WTC11 (cell line): ENCODE results near the gene ZBTB11.

ENCODE experiments used
- ATF6 ChIP-seq: sonication (generic); formaldehyde crosslinking; IDR thresholded peaks from 2 replicates; pipeline ENCODE4 v1.8.1; 2023; ENCODE audit warnings: mild to moderate bottlenecking, missing genetic modification reagents
- CBFB ChIP-seq: sonication (generic); formaldehyde crosslinking; IDR thresholded peaks from 2 replicates; pipeline ENCODE4 v1.8.1; 2022; ENCODE audit warnings: mild to moderate bottlenecking, low read depth, missing genetic modification reagents
- NFYB ChIP-seq: sonication (generic); formaldehyde crosslinking; conservative IDR thresholded peaks from 2 replicates; pipeline ENCODE4 v1.8.0; 2022; ENCODE audit warnings: low read depth, missing genetic modification reagents
- NR2C2 ChIP-seq: sonication (generic); formaldehyde crosslinking; IDR thresholded peaks from 2 replicates; pipeline ENCODE4 v1.8.0; 2022; ENCODE audit warnings: mild to moderate bottlenecking, missing genetic modification reagents
- SMAD4 ChIP-seq: sonication (generic); formaldehyde crosslinking; IDR thresholded peaks from 2 replicates; pipeline ENCODE4 v1.8.0; 2022; ENCODE audit warnings: mild to moderate bottlenecking, missing genetic modification reagents
- SP1 ChIP-seq: sonication (generic); formaldehyde crosslinking; conservative IDR thresholded peaks from 2 replicates; pipeline ENCODE4 v1.8.1; 2022; ENCODE audit warnings: missing genetic modification reagents
- TCF7 ChIP-seq: sonication (generic); formaldehyde crosslinking; IDR thresholded peaks from 2 replicates; pipeline ENCODE4 v1.8.0; 2022; ENCODE audit warnings: mild to moderate bottlenecking, low read depth, missing genetic modification reagents, moderate library complexity
- TF ChIP-seq, protein P1 (sequence below): fragments of 200-600 bp; IDR thresholded peaks from 2 replicates; pipeline ENCODE4 v1.8.0; 2022; ENCODE audit warnings: antibody characterized with exemption
- TF ChIP-seq, protein P2 (sequence below): sonication (generic); formaldehyde crosslinking; IDR thresholded peaks from 2 replicates; pipeline ENCODE4 v1.8.0; 2022; ENCODE audit warnings: mild to moderate bottlenecking, missing genetic modification reagents
- TF ChIP-seq, protein P3 (sequence below): sonication (generic); formaldehyde crosslinking; IDR thresholded peaks from 2 replicates; pipeline ENCODE4 v1.8.1; 2023; ENCODE audit warnings: mild to moderate bottlenecking, missing genetic modification reagents, moderate library complexity

- TF ChIP-seq, protein P1, sequence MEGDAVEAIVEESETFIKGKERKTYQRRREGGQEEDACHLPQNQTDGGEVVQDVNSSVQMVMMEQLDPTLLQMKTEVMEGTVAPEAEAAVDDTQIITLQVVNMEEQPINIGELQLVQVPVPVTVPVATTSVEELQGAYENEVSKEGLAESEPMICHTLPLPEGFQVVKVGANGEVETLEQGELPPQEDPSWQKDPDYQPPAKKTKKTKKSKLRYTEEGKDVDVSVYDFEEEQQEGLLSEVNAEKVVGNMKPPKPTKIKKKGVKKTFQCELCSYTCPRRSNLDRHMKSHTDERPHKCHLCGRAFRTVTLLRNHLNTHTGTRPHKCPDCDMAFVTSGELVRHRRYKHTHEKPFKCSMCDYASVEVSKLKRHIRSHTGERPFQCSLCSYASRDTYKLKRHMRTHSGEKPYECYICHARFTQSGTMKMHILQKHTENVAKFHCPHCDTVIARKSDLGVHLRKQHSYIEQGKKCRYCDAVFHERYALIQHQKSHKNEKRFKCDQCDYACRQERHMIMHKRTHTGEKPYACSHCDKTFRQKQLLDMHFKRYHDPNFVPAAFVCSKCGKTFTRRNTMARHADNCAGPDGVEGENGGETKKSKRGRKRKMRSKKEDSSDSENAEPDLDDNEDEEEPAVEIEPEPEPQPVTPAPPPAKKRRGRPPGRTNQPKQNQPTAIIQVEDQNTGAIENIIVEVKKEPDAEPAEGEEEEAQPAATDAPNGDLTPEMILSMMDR, result no peak
- no peak for TF ChIP-seq NR2C2 (CRISPR knock-in tag)
- TF ChIP-seq NFYB, result no peak
- TF ChIP-seq SP1, result no peak
- TF ChIP-seq TCF7, result no peak
- TF ChIP-seq ATF6 (CRISPR knock-in tag), result no peak
- TF ChIP-seq, protein P2, sequence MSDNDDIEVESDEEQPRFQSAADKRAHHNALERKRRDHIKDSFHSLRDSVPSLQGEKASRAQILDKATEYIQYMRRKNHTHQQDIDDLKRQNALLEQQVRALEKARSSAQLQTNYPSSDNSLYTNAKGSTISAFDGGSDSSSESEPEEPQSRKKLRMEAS (CRISPR knock-in tag), result no peak
- no peak for TF ChIP-seq CBFB (CRISPR knock-in tag)
- no peak for TF ChIP-seq SMAD4 (CRISPR knock-in tag)
- TF ChIP-seq, protein P3, sequence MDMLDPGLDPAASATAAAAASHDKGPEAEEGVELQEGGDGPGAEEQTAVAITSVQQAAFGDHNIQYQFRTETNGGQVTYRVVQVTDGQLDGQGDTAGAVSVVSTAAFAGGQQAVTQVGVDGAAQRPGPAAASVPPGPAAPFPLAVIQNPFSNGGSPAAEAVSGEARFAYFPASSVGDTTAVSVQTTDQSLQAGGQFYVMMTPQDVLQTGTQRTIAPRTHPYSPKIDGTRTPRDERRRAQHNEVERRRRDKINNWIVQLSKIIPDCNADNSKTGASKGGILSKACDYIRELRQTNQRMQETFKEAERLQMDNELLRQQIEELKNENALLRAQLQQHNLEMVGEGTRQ (CRISPR knock-in tag), result no peak
These were observed 65.9 kb downstream of the ZBTB11 start for GRCh38 chr3:101611023-101611422.
